Measurements from ENCODE around the gene ANKRD30A. TPM values are rescaled to one million over a fixed set of nuclear protein-coding genes. Genes with fewer than 3 reads are reported as not detected.
A peak's percentile ranks its signal among the peaks of the same experiment; 100 is the strongest.
"Not testable (repeated sequence)": the region's sequence is repeated elsewhere in the genome, so short reads cannot be mapped to it uniquely, and the experiment has no call there.

Gene ANKRD30A
- total and polyA plus RNA-seq, 8 donors = not detected

DNA sequence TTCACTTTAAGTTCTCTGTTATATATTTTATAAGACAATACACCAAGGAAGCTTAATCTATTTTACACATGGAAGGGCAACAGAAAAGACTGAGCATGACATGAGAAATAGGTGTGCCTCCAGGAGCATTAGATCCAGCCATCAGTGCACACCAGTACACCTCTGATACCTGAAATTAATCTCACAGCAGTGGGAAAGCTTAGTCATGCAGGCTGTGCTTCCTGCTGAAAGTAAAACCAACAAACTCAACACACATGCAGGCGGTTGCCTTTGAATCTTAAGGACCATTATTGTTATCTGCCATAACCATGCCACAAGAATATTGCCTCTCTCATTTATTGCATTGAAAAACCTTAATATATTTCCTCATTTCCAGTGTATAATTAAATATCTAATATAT, 16.4 kb upstream of the ANKRD30A start:
- H3K9me3 ChIP-seq = no peaks in the 10 kb centered on the region
- no peak overlapping the region for H3K4me3 ChIP-seq
- no peaks in the 10 kb centered on the region for H3K27me3 ChIP-seq
- ATAC-seq = no peak
- H3K36me3 ChIP-seq = no peaks in the 10 kb centered on the region
- intact Hi-C loops (cut with DNase I) = no loop called here
- H3K4me1 ChIP-seq = no peaks in the 10 kb centered on the region
- DNase-seq = no peak
- TF ChIP-seq, protein P1, sequence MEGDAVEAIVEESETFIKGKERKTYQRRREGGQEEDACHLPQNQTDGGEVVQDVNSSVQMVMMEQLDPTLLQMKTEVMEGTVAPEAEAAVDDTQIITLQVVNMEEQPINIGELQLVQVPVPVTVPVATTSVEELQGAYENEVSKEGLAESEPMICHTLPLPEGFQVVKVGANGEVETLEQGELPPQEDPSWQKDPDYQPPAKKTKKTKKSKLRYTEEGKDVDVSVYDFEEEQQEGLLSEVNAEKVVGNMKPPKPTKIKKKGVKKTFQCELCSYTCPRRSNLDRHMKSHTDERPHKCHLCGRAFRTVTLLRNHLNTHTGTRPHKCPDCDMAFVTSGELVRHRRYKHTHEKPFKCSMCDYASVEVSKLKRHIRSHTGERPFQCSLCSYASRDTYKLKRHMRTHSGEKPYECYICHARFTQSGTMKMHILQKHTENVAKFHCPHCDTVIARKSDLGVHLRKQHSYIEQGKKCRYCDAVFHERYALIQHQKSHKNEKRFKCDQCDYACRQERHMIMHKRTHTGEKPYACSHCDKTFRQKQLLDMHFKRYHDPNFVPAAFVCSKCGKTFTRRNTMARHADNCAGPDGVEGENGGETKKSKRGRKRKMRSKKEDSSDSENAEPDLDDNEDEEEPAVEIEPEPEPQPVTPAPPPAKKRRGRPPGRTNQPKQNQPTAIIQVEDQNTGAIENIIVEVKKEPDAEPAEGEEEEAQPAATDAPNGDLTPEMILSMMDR (IDR thresholded peaks at IDR 0.05) = no peak
- no peak overlapping the region for H3K27ac ChIP-seq

DNA sequence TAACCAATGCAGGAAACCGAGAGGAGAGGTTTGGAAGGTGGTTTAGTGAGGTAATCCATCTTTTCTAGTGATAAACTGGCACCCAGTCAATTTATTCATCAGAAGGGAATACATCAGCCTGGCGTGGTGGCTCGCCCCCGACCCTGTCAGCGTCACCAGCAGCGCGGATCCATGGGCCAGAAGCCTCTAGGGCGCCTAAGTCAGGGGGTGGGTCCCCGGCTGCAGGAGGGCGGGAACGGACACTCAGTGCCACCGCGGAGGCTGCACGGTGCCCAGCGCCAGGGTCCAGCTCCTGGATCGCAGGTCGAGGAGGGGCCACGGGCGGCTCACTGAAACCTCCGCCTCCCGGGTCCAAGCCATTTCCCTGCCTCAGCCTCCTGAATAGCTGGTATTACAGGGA, 866 bp upstream of the ANKRD30A start:
- no peak overlapping the region for H3K27ac ChIP-seq
- H3K9me3 ChIP-seq = peaks cover 0 to 44% of the 10 kb centered on the region in 2 donors
- no peaks in the 10 kb centered on the region for H3K36me3 ChIP-seq
- H3K4me3 ChIP-seq = no peak overlapping the region
- TF ChIP-seq, protein P1 (IDR thresholded peaks at IDR 0.05) = no peak
- intact Hi-C loops (cut with DNase I) = no loop called here
- ATAC-seq = no peak
- H3K27me3 ChIP-seq = no peaks in the 10 kb centered on the region
- peak in 1 of 4 donors; percentile 76 for DNase-seq
- H3K4me1 ChIP-seq = no peaks in the 10 kb centered on the region

DNA sequence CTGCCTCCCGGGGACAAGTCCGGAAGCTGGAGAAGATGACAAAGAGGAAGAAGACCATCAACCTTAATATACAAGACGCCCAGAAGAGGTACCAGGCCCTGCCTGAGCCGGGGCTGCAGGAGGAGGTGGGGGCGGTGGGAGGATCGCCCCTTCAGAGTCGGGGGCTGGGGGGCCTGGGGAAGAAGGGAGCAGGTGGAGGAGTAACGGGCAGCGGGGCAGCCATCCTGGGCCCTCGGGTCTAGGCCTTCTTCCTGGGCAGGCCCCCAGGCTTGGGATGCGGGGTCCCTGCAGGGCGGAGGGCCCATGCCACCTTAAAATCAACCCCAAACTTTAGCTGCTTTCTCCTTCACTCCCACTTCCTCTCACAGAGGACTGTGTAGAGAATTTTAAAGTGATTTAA, 523 bp downstream of the ANKRD30A start:
- no peak for ATAC-seq

DNA sequence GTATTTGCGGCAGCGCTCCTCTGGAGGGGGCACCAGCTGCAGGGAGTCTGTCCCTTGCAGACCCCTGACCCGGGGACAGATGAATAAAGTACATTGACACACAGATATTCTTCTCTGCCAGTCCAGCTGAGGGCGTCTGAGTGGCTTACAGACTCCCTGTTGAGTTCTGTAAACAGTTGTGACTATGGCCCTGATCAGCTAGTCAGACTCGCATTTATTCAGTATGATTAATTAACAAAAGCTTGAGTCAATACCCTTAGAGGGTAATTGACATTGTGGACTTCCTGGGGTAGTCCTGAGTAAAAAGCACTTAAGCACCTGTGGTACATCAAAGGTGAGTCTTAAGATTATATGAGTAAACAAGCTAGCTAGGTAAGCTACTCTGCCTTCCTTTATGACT, 21.0 kb downstream of the ANKRD30A start:
- no peak for DNase-seq
- ATAC-seq = peak; percentile 87
- no peak overlapping the region for H3K27ac ChIP-seq
- H3K4me3 ChIP-seq = no peak overlapping the region
- no peaks in the 10 kb centered on the region for H3K27me3 ChIP-seq
- no peaks in the 10 kb centered on the region for H3K36me3 ChIP-seq
- H3K9me3 ChIP-seq = peaks cover 0 to 3% of the 10 kb centered on the region in 2 donors
- TF ChIP-seq, protein P1 (IDR thresholded peaks at IDR 0.05) = no peak
- no peaks in the 10 kb centered on the region for H3K4me1 ChIP-seq
- intact Hi-C loops (cut with DNase I) = no loop called here

More for the DNA sequence above, 523 bp downstream of the ANKRD30A start:
- Histone ChIP-seq H3K4me1 (no peaks in the 10 kb centered on the region), H3K27me3 (no peaks in the 10 kb centered on the region), H3K4me3 (no peak overlapping the region), H3K9me3 (peaks cover 0 to 40% of the 10 kb centered on the region in 2 donors), H3K36me3 (no peaks in the 10 kb centered on the region), H3K27ac (no peak overlapping the region)
- intact Hi-C loops (cut with DNase I) = loop anchor here in 1 of 2 donors (5.0 kb wide), 1 partner anchor 156 kb away; no protein-coding TSS in a partner anchor
- DNase-seq = peak in 1 of 4 donors; percentile 57
- TF ChIP-seq, protein P1 (IDR thresholded peaks at IDR 0.05) = no peak

DNA sequence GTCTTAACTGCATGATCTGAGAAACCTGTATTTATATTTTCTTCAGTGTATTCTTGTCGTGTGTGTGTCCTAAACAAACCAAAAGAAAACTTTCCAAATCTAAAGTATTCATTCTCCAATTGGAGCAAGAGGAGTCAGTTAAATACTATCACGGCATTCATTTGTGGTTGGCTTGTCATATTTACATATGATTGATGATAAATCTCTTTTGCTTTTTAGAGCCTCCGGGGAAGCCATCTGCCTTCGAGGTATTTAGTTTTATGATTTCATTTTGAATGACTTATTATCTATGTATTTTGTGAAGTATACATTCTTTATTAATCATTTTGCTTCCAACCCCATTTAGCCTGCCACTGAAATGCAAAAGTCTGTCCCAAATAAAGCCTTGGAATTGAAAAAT, 37.0 kb downstream of the ANKRD30A start:
- H3K4me1 ChIP-seq; H3K36me3 ChIP-seq; H3K9me3 ChIP-seq; DNase-seq; intact Hi-C loops (cut with DNase I); ATAC-seq; H3K4me3 ChIP-seq; H3K27me3 ChIP-seq; H3K27ac ChIP-seq: not testable (repeated sequence)

DNA sequence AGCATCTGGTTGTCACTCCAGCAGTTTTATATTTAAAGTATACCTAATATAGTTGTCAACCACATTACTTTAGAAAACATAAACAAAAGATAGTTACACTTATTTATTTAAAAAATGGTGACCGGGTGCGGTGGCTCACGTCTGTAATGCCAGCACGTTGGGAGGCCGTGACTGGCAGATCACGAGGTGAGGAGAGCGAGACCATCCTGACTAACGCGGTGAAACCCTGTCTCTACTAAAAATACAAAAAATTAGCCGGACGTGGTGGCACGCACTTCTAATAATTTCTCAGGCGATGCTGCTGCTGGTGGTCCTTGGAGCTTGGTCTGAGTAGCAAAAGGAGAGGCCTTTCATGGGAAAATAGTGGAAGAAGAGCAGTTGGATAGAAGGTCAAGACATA, 46.5 kb downstream of the ANKRD30A start:
- H3K36me3 ChIP-seq; H3K27ac ChIP-seq; H3K9me3 ChIP-seq; ATAC-seq; H3K27me3 ChIP-seq; DNase-seq; H3K4me3 ChIP-seq; intact Hi-C loops (cut with DNase I); H3K4me1 ChIP-seq: not testable (repeated sequence)

DNA sequence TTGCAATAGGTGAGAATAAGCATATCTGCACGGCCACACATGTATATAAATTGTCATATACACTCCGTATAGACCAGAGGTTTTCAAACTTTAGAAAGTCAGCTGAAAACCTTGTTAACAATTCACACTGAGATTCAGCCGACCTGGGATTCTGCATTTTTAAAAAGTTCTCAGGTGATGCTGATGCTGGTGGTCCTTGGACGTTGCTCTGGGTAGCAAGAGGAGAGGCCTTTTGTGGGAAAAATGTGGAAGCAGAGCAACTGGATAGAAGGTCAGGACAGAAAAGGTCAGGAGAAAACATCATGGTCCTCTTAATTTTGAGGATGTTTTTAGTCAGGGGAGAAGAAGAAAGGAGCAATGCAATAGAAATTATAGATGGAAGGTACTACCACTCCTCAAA, 52.9 kb downstream of the ANKRD30A start:
- H3K9me3 ChIP-seq; H3K36me3 ChIP-seq; intact Hi-C loops (cut with DNase I); ATAC-seq; H3K27me3 ChIP-seq; DNase-seq; H3K4me3 ChIP-seq; H3K4me1 ChIP-seq; H3K27ac ChIP-seq: not testable (repeated sequence)

DNA sequence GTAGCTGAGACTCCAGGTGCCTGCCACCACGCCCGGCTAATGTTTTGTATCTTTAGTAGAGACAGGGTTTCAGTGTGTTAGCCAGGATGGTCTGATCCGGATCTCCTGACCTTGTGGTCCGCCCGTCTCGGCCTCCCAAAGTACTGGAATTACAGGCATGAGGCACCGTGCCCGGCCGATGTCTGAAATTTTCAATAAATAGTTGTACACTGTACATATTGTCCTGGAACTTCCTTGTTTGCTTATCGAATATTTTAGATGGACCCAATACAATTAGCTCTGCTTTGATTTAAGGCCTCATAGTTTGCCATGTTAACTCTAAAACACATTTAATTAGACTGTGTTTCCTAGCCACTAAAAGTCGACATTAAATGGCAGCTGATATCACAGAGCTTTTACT, 57.3 kb downstream of the ANKRD30A start:
- intact Hi-C loops (cut with DNase I); ATAC-seq; H3K36me3 ChIP-seq; H3K4me1 ChIP-seq; H3K4me3 ChIP-seq; H3K27me3 ChIP-seq; H3K27ac ChIP-seq; H3K9me3 ChIP-seq; DNase-seq: not testable (repeated sequence)

All from left lung (tissue), 10 donors.